Cardiac septum (tissue), 1 donor: ENCODE data around the gene GRXCR1. TPM values are rescaled to one million over a fixed set of nuclear protein-coding genes. Genes with fewer than 3 reads are reported as not detected.

Experiments used
- total RNA-seq: library from RNA; stranded (reverse); fragmentation: NEBNext Ultra II Directional; extraction: Animal tissue kit (Norgen Biotek cat#: 25700); gene quantifications from one replicate; pipeline ENCODE4 v1.2.1, GENCODE V29; 2021
- donor health status: DM: no; HTN: no; CAD: no.

GRXCR1 gene
- total RNA-seq, 1 donor from 2014 or later, result not detected

Other genes with a start within 250 kb of the GRXCR1 start
- gene ATP8A1, start 235.6 kb upstream of the GRXCR1 start, total RNA-seq, result 22.1 TPM